ENCODE measurements around the gene CDK5. TPM values are rescaled to one million over a fixed set of nuclear protein-coding genes. Genes with fewer than 3 reads are reported as not detected.
A peak's percentile ranks its signal among the peaks of the same experiment; 100 is the strongest.

The CDK5 gene
- total and polyA plus RNA-seq, 2 of the 13 experiments (the other 11 are each of a cell fraction or from before 2014, with no cell fraction given): 16.4 to 21.3 TPM

DNA sequence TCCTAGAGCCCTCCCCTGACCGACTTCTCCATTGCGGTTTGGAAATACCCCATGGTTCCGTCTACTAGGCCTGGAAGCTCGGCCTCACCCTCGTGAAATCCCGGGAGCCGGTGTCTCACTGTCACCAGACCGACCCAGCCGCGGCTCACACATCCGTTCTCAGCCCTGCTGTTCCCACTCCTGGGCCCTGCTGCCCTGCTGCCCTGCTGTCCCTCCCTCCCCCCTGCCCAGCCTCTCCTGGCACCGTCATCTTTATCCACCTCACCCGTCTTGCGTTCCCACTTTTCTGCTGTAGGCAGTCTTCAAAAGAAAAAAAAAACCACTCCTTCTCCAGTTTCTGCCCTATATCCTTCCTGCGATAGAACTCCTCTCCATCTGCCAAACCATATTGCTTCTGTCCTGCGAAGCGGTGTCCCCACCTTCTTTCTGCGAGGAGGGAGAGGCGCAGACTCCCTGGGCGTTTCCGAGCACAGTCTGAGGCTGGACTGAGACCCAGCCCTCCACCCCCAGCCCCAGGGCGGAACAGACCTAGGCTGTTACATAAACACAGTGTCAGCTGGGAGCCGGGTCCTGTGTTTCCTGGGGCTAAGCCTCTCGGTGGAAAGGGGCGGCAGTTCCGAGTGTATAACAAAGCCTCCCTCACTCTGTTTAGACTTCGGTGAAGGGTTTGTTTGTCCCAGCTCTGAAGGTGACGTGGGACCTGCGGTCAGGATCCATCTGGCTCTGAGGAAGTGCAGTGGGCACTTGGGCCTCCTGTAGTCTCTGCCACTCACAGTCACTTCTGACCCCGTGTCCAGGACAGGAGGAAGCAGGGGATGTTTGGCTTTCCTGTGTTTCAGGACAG lies 31.4 kb upstream of the CDK5 start (continued):
- no peak for TF ChIP-seq SOX13 (IDR thresholded peaks at IDR 0.05)
- TF ChIP-seq SOX13 (CRISPR knock-in tag; conservative IDR thresholded peaks at IDR 0.05 in 1 of 2, IDR thresholded peaks at IDR 0.05 in 1 of 2): peak in 1 of 2 experiments; percentile 51; a peak in 1 of 4 replicates
- no peak for TF ChIP-seq ZMAT5 (CRISPR knock-in tag; IDR thresholded peaks at IDR 0.05; ENCODE audit: borderline replicate concordance, low read depth)
- TF ChIP-seq JUN (CRISPR knock-in tag; IDR thresholded peaks at IDR 0.05): no peak
- TF ChIP-seq PHF8 (CRISPR knock-in tag; IDR thresholded peaks at IDR 0.05): peak; percentile 34; the same call in 1 of the 2 replicates
- TF ChIP-seq FOXP4 (CRISPR knock-in tag; IDR thresholded peaks at IDR 0.05): peak; percentile 53; the same call in 1 of the 2 replicates
- no peak for TF ChIP-seq JUNB (CRISPR knock-in tag; IDR thresholded peaks at IDR 0.05; ENCODE audit: borderline replicate concordance)
- TF ChIP-seq SMAD3 (CRISPR knock-in tag; IDR thresholded peaks at IDR 0.05): no peak
- no peak for TF ChIP-seq CEBPB (IDR thresholded peaks at IDR 0.05; ENCODE audit: borderline replicate concordance, low read depth, low read length)
- no peak for TF ChIP-seq PRMT3 (CRISPR knock-in tag; IDR thresholded peaks at IDR 0.05; ENCODE audit: borderline replicate concordance, low read depth)
- no peak for TF ChIP-seq ZNF224 (CRISPR knock-in tag; IDR thresholded peaks at IDR 0.05)
- TF ChIP-seq POLR2G (IDR thresholded peaks at IDR 0.05; ENCODE audit: low read depth, low read length): 0 out of 2 replicates have a peak, but pooled peaks have one; percentile 25
- TF ChIP-seq, protein P1, sequence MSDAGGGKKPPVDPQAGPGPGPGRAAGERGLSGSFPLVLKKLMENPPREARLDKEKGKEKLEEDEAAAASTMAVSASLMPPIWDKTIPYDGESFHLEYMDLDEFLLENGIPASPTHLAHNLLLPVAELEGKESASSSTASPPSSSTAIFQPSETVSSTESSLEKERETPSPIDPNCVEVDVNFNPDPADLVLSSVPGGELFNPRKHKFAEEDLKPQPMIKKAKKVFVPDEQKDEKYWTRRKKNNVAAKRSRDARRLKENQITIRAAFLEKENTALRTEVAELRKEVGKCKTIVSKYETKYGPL (CRISPR knock-in tag; IDR thresholded peaks at IDR 0.05): peak; percentile 45; the same call in 1 of the 2 replicates
- TF ChIP-seq ZZZ3 (CRISPR knock-in tag; IDR thresholded peaks at IDR 0.05; ENCODE audit: borderline replicate concordance): no peak
- TF ChIP-seq ZNF703 (CRISPR knock-in tag; IDR thresholded peaks at IDR 0.05; ENCODE audit: borderline replicate concordance): no peak
- no peak for TF ChIP-seq CBX1 (IDR thresholded peaks at IDR 0.05; ENCODE audit: low read depth)
- TF ChIP-seq YEATS4 (CRISPR knock-in tag; IDR thresholded peaks at IDR 0.05; ENCODE audit: borderline replicate concordance): no peak
- TF ChIP-seq GATAD2A (CRISPR knock-in tag; IDR thresholded peaks at IDR 0.05): peak; percentile 37; the same call in 1 of the 2 replicates
- no peak for TF ChIP-seq ZNF839 (CRISPR knock-in tag; IDR thresholded peaks at IDR 0.05; ENCODE audit: borderline replicate concordance)
- TF ChIP-seq ZNF280D (CRISPR knock-in tag; IDR thresholded peaks at IDR 0.05): no peak

Measured in HepG2 (cell line).